HL-60 (cell line): ENCODE results near the gene IPP.

ENCODE experiments used
- GABPA ChIP-seq: IDR thresholded peaks from 2 replicates; pipeline ENCODE4 v1.6.1; 2012; ENCODE audit warnings: low read depth
- POLR2AphosphoS5 ChIP-seq: IDR thresholded peaks from 2 replicates; pipeline ENCODE4 v1.6.1; 2012; ENCODE audit warnings: low read depth
- SPI1 ChIP-seq: IDR thresholded peaks from 2 replicates; pipeline ENCODE4 v1.6.1; 2012; ENCODE audit warnings: low read depth, mild to moderate bottlenecking, borderline replicate concordance
- TF ChIP-seq, protein P1 (sequence below): IDR thresholded peaks from one replicate; pipeline ENCODE4 v1.5.1; 2011; ENCODE audit warnings: low read length, control low read depth, inconsistent platforms; ENCODE audit not compliant: insufficient read depth
- TF ChIP-seq, protein P2 (sequence below): IDR thresholded peaks from 2 replicates; pipeline ENCODE4 v1.6.1; 2012; ENCODE audit warnings: low read depth; ENCODE audit not compliant: insufficient replicate concordance

DNA sequence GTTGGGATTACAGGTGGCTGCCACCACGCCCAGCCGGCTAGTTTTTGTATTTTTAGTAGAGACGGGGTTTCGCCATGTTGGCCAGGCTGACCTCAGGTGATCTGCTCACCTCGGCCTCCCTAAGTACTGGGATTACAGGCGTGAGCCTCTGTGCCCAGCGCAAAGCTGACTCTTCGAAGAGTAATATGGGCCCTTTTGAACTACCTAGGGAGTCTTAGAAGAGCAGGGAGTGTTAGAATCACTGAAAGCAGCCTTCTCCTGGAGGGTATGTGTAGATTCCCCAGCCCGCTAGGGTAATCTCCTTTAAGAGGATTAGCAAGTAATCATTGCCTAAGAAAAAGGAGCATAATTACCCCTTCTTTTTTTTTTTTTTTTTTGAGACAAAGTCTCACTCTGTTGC is 46.5 kb upstream of the IPP start:
- TF ChIP-seq, protein P1, sequence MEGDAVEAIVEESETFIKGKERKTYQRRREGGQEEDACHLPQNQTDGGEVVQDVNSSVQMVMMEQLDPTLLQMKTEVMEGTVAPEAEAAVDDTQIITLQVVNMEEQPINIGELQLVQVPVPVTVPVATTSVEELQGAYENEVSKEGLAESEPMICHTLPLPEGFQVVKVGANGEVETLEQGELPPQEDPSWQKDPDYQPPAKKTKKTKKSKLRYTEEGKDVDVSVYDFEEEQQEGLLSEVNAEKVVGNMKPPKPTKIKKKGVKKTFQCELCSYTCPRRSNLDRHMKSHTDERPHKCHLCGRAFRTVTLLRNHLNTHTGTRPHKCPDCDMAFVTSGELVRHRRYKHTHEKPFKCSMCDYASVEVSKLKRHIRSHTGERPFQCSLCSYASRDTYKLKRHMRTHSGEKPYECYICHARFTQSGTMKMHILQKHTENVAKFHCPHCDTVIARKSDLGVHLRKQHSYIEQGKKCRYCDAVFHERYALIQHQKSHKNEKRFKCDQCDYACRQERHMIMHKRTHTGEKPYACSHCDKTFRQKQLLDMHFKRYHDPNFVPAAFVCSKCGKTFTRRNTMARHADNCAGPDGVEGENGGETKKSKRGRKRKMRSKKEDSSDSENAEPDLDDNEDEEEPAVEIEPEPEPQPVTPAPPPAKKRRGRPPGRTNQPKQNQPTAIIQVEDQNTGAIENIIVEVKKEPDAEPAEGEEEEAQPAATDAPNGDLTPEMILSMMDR = no peak
- TF ChIP-seq POLR2AphosphoS5 (no peak), SPI1 (no peak), GABPA (no peak)
- TF ChIP-seq, protein P2, sequence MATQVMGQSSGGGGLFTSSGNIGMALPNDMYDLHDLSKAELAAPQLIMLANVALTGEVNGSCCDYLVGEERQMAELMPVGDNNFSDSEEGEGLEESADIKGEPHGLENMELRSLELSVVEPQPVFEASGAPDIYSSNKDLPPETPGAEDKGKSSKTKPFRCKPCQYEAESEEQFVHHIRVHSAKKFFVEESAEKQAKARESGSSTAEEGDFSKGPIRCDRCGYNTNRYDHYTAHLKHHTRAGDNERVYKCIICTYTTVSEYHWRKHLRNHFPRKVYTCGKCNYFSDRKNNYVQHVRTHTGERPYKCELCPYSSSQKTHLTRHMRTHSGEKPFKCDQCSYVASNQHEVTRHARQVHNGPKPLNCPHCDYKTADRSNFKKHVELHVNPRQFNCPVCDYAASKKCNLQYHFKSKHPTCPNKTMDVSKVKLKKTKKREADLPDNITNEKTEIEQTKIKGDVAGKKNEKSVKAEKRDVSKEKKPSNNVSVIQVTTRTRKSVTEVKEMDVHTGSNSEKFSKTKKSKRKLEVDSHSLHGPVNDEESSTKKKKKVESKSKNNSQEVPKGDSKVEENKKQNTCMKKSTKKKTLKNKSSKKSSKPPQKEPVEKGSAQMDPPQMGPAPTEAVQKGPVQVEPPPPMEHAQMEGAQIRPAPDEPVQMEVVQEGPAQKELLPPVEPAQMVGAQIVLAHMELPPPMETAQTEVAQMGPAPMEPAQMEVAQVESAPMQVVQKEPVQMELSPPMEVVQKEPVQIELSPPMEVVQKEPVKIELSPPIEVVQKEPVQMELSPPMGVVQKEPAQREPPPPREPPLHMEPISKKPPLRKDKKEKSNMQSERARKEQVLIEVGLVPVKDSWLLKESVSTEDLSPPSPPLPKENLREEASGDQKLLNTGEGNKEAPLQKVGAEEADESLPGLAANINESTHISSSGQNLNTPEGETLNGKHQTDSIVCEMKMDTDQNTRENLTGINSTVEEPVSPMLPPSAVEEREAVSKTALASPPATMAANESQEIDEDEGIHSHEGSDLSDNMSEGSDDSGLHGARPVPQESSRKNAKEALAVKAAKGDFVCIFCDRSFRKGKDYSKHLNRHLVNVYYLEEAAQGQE = no peak
